K562 (cell line): ENCODE data around the gene GATA6. TPM values are rescaled to one million over a fixed set of nuclear protein-coding genes. Genes with fewer than 3 reads are reported as not detected.

Source experiments
- ATAC-seq: fragments of 200-7000 bp; cut with Tn5 transposase; 3 replicates; pipeline ENCODE4 v1.9.1; 2020; ENCODE audit warnings: moderate library complexity
- BruUV-seq: library from RNA; stranded (reverse); fragments of 400-500 nt; replicated peaks from 2 replicates; lab custom pipeline; 2021; lab: Mats Ljungman, UMichigan
- CTCF ChIA-PET: fragments of 300-600 bp; formaldehyde crosslinking; extraction: SDS; loops from one replicate; lab custom pipeline; 2021; ENCODE audit warnings: low intra/inter-chr PET ratio; lab: Yijun Ruan, JAX
- POLR2A ChIA-PET: fragments of 300-600, 350-650 bp; sonication (Branson Sonifier 250); formaldehyde crosslinking; extraction: SDS; loops from one replicate; lab custom pipeline; 2021; ENCODE audit warnings: antibody characterized with exemption, inconsistent platforms; lab: Yijun Ruan, JAX
- DNase-seq, 4 experiments: peaks; one replicate each; pipeline versions ENCODE4 v3.0.0 to v3.0.0-alpha.2; 2011 to 2018; ENCODE audit warnings: low spot score in 3 of 4, mixed read lengths in 3 of 4; ENCODE audit errors: extremely low read depth in 1 of 4
- FAIRE-seq: peaks from 2 replicates; lab custom pipeline; 2011; peaks lifted over from hg19 to GRCh38; lab: Jason Lieb, UNC
- H2AFZ ChIP-seq: 2 replicates; pipeline ENCODE4 v1.6.0; 2011; ENCODE audit warnings: low read depth, low read length, control low read depth, inconsistent platforms
- H3K27ac ChIP-seq: fragments of 200-600 bp; 3 replicates; pipeline ENCODE4 v1.8.0; 2011; ENCODE audit warnings: low read depth, mild to moderate bottlenecking, control low read depth, inconsistent platforms, low read length, moderate library complexity, mixed read lengths; ENCODE audit errors: extremely low read depth
- H3K27me3 ChIP-seq, 2 experiments: fragments of 300-600 bp in 1 of 2; 2 replicates in 1 of 2; 3 replicates in 1 of 2; pipeline versions ENCODE4 v1.6.0 to v1.8.0; 2011; ENCODE audit warnings: inconsistent platforms in 2 of 2, low read length in 2 of 2, mild to moderate bottlenecking in 1 of 2, mixed read lengths in 1 of 2, moderate library complexity in 1 of 2; ENCODE audit not compliant: control insufficient read depth in 2 of 2, insufficient read depth in 2 of 2
- H3K36me3 ChIP-seq: fragments of 300-600 bp; 3 replicates; pipeline ENCODE4 v1.8.0; 2011; ENCODE audit warnings: mild to moderate bottlenecking, low read length, inconsistent platforms; ENCODE audit not compliant: control insufficient read depth, insufficient read depth
- H3K4me1 ChIP-seq, 2 experiments: fragments of 200-600 bp in 1 of 2; replicated peaks in 1 of 2; 2 replicates in 1 of 2; 3 replicates in 1 of 2; pipeline versions ENCODE4 v1.5.1 to v1.8.0; 2011; ENCODE audit warnings: inconsistent platforms in 2 of 2, low read length in 2 of 2, mild to moderate bottlenecking in 1 of 2, mixed read lengths in 1 of 2, moderate library complexity in 1 of 2; ENCODE audit not compliant: control insufficient read depth in 2 of 2, insufficient read depth in 2 of 2
- H3K4me2 ChIP-seq: 2 replicates; pipeline ENCODE4 v1.6.1; 2011; ENCODE audit warnings: low read length, control low read depth, inconsistent platforms, mixed read lengths; ENCODE audit not compliant: insufficient read depth
- H3K4me3 ChIP-seq: fragments of 200-600 bp; sonication (generic), shearing (Covaris generic); 2 replicates; pipeline ENCODE4 v1.5.1; 2016; ENCODE audit warnings: control low read depth, inconsistent platforms
- H3K79me2 ChIP-seq: fragments of 200-600 bp; 3 replicates; pipeline ENCODE4 v1.8.0; 2011; ENCODE audit warnings: low read length, inconsistent platforms; ENCODE audit not compliant: control insufficient read depth, insufficient read depth
- H3K9ac ChIP-seq, 2 experiments: 2 replicates each; pipeline versions ENCODE4 v1.6.0 to v1.6.1; 2011; ENCODE audit warnings: low read depth in 2 of 2, low read length in 2 of 2, control low read depth in 1 of 2, inconsistent platforms in 1 of 2, mild to moderate bottlenecking in 1 of 2, mixed read lengths in 1 of 2; ENCODE audit not compliant: insufficient read depth in 1 of 2
- H3K9me1 ChIP-seq: one replicate; pipeline ENCODE4 v1.6.0; 2011; ENCODE audit warnings: inconsistent platforms, mild to moderate bottlenecking, low read length, moderate library complexity; ENCODE audit not compliant: control insufficient read depth, insufficient read depth
- H3K9me3 ChIP-seq: replicated peaks from 2 replicates; pipeline ENCODE4 v1.5.1; 2011; ENCODE audit warnings: low read depth, low read length, inconsistent platforms; ENCODE audit not compliant: control insufficient read depth, insufficient read depth
- H4K20me1 ChIP-seq: replicated peaks from 2 replicates; pipeline ENCODE4 v1.6.1; 2011; ENCODE audit warnings: low read length, inconsistent platforms, mixed read lengths; ENCODE audit not compliant: control insufficient read depth, insufficient read depth
- GTF2E2 ChIP-seq: fragments of 200-800 bp; sonication (Bioruptor generic); IDR thresholded peaks from 2 replicates; pipeline ENCODE4 v1.6.1; 2016; ENCODE audit warnings: missing genetic modification characterization, missing compliant biosample characterization
- IRF1 ChIP-seq: sonication (generic); formaldehyde crosslinking; IDR thresholded peaks from 2 replicates; pipeline ENCODE4 v1.8.0; 2022; ENCODE audit warnings: missing genetic modification reagents, mild to moderate bottlenecking, borderline replicate concordance
- NFATC3 ChIP-seq: fragments of 450-650 bp; IDR thresholded peaks from 2 replicates; pipeline ENCODE4 v1.6.1; 2017; ENCODE audit warnings: mild to moderate bottlenecking
- PPARD ChIP-seq: fragments of 250-450 bp; sonication (Bioruptor Pico); IDR thresholded peaks from 2 replicates; pipeline ENCODE4 v1.8.0; 2022; ENCODE audit warnings: inconsistent platforms, mild to moderate bottlenecking, moderate library complexity
- SLC30A9 ChIP-seq: fragments of 250-450 bp; sonication (Bioruptor Pico); IDR thresholded peaks from 2 replicates; pipeline ENCODE4 v1.8.0; 2022; ENCODE audit warnings: mild to moderate bottlenecking, moderate library complexity
- SMAD4 ChIP-seq: fragments of 250-450 bp; sonication (Bioruptor Pico); conservative IDR thresholded peaks from 2 replicates; pipeline ENCODE4 v1.8.0; 2021; ENCODE audit warnings: inconsistent platforms, mild to moderate bottlenecking, moderate library complexity
- SRSF9 ChIP-seq: fragments of 200-400 bp; formaldehyde crosslinking; IDR thresholded peaks from 2 replicates; pipeline ENCODE4 v1.6.1; 2017; ENCODE audit warnings: low read depth, low read length, borderline replicate concordance
- TCF15 ChIP-seq: fragments of 250-450 bp; sonication (Bioruptor Pico); IDR thresholded peaks from 2 replicates; pipeline ENCODE4 v1.8.0; 2022; ENCODE audit warnings: moderate library complexity, mild to moderate bottlenecking, inconsistent platforms
- TCF3 ChIP-seq: sonication (generic); formaldehyde crosslinking; IDR thresholded peaks from 2 replicates; pipeline ENCODE4 v1.4.0; 2020; ENCODE audit warnings: mild to moderate bottlenecking, missing genetic modification reagents
- ZBED1 ChIP-seq: IDR thresholded peaks from 2 replicates; pipeline ENCODE4 v1.6.1; 2014
- ZNF212 ChIP-seq: fragments of 450-650 bp; formaldehyde crosslinking; IDR thresholded peaks from 2 replicates; pipeline ENCODE4 v1.4.0; 2020; ENCODE audit warnings: mild to moderate bottlenecking
- WGBS: fragments of 100-300 bp; shearing (Covaris generic); methylation state at CpG from one replicate; pipeline ENCODE4 v1.1.6; 2016; ENCODE audit warnings: low coverage, mixed read lengths; ENCODE audit not compliant: insufficient coverage; ENCODE audit errors: missing lambda C conversion rate; 5-methylcytosine and 5-hydroxymethylcytosine counted together
- in situ Hi-C: fragments of 300-500 bp; cut with MboI; formaldehyde crosslinking; loops from 4 replicates; pipeline ENCODE4 v1.15.0; 2018; ENCODE audit warnings: inconsistent platforms, mixed read lengths
- intact Hi-C: fragments of 100-400 bp; cut with micrococcal nuclease; formaldehyde crosslinking; loops from 2 replicates; pipeline ENCODE4 v1.14.2; 2022
- polyA plus RNA-seq, 8 experiments: library from polyadenylated mRNA; depleted of rRNA in 4 of 8; stranded (reverse) in 5 of 8; unstranded in 3 of 8; fragments of >200 nt; fragmentation: Nextera tagmentation in 2 of 8; fragmentation: Illumina TruSeq in 1 of 8; extraction: Ambion mirVana in 2 of 8; extraction: Trizol in 1 of 8; gene quantifications; 2 replicates each; pipeline versions ENCODE4 v1.2.1 to v1.2.3, GENCODE V29; 2011 to 2014; ENCODE audit warnings: inconsistent platforms in 1 of 8, missing spikeins in 1 of 8
- total RNA-seq, 7 experiments: library from RNA; depleted of rRNA in 6 of 7; stranded (reverse); fragments of >200 nt in 6 of 7; fragmentation: Illumina TruSeq in 2 of 7; extraction: Trizol in 2 of 7; gene quantifications; 2 replicates each; pipeline versions ENCODE4 v1.2.1 to v1.2.3, GENCODE V29; 2011 to 2021; ENCODE audit warnings: low replicate concordance in 1 of 7
- TF ChIP-seq, protein P1 (sequence below): sonication (generic); formaldehyde crosslinking; IDR thresholded peaks from 2 replicates; pipeline ENCODE4 v1.9.0; 2022; ENCODE audit warnings: mild to moderate bottlenecking, missing genetic modification reagents

Gene GATA6
- total and polyA plus RNA-seq, 9 of the 15 experiments (the other 6 are each of a cell fraction or from before 2014, with no cell fraction given), result 0.01 to 0.24 (median 0.16) TPM; not detected in 5

DNA sequence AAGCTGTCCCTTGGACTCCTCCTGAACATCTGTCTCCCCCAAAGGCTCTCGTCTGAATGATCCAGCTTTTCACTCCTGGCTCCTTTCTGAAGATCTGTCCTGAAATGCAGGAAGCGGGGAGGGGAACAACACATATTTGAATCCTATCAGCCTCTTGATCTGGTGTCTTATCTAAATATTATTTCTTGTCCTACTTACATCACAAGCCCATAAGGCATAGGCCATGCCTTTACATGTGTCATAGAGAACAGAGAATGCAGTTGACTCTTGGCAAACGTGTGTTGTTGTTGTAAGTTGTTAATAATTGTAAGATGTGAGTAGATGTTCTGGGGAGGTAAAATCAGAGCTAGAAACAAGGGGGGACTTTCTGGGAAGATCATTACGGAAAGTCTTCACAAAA is 57.4 kb downstream of the GATA6 start:
- ATAC-seq (no peak), FAIRE-seq (no peak), DNase-seq (no peak)
- POLR2A ChIA-PET, result interaction anchor here (1.2 kb wide), 1 partner anchor 17 kb away, joined by 3 read pairs; no protein-coding TSS in a partner anchor
- H3K4me2 ChIP-seq, result no peak overlapping the region
- H3K9ac ChIP-seq, result no peak overlapping the region
- TF ChIP-seq GTF2E2 (tag) (no peak), ZNF212 (CRISPR knock-in tag) (no peak), SLC30A9 (CRISPR knock-in tag) (no peak), TCF3 (no peak), TCF15 (no peak)
- peaks cover 10 to 18% of the 10 kb centered on the region in 2 experiments; a peak in 4 of 5 replicates for H3K27me3 ChIP-seq
- H3K4me1 ChIP-seq, result 0 out of 5 replicates have a peak, but pooled peaks cover 0 to 2% of the 10 kb centered on the region in 2 experiments
- WGBS, result 2% methylated on average over 4 of the region's 4 CpGs
- no TSS peak for BruUV-seq
- no peak overlapping the region for H2AFZ ChIP-seq
- H3K9me3 ChIP-seq, result no peaks in the 10 kb centered on the region
- CTCF ChIA-PET, result no interaction called here
- 0 out of 2 replicates have a peak, but pooled peaks cover 7% of the 10 kb centered on the region for H4K20me1 ChIP-seq
- in situ Hi-C loops (no loop called here), intact Hi-C loops (no loop called here)
- H3K36me3 ChIP-seq, result no peaks in the 10 kb centered on the region
- H3K9me1 ChIP-seq, result no peaks in the 10 kb centered on the region
- H3K27ac ChIP-seq, result no peak overlapping the region
- H3K79me2 ChIP-seq, result no peaks in the 10 kb centered on the region
- H3K4me3 ChIP-seq, result no peak overlapping the region

- Histone ChIP-seq H3K4me3 (no peak overlapping the region), H4K20me1 (0 out of 2 replicates have a peak, but pooled peaks cover 7% of the 10 kb centered on the region), H3K27ac (no peak overlapping the region), H3K4me2 (no peak overlapping the region), H3K36me3 (no peaks in the 10 kb centered on the region), H3K27me3 (peaks cover 10 to 18% of the 10 kb centered on the region in 2 experiments; a peak in 3 of 5 replicates), H3K79me2 (no peaks in the 10 kb centered on the region), H2AFZ (no peak overlapping the region), H3K4me1 (no peaks in the 10 kb centered on the region), H3K9ac (no peak overlapping the region), H3K9me1 (no peaks in the 10 kb centered on the region), H3K9me3 (no peaks in the 10 kb centered on the region)
- DNase-seq, result no peak
- no TSS peak for BruUV-seq
- in situ Hi-C loops (no loop called here), intact Hi-C loops (no loop called here)
- no peak for FAIRE-seq
- no peak for ATAC-seq
- ChIA-PET CTCF (no interaction called here), POLR2A (no interaction called here)
- 2% methylated on average over 2 of the region's 2 CpGs for WGBS
- no peak for TF ChIP-seq ZBED1
- TF ChIP-seq, protein P1, sequence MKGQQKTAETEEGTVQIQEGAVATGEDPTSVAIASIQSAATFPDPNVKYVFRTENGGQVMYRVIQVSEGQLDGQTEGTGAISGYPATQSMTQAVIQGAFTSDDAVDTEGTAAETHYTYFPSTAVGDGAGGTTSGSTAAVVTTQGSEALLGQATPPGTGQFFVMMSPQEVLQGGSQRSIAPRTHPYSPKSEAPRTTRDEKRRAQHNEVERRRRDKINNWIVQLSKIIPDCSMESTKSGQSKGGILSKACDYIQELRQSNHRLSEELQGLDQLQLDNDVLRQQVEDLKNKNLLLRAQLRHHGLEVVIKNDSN, result no peak
- TF ChIP-seq SRSF9, result no peak
- no peak for TF ChIP-seq IRF1 (CRISPR knock-in tag)
- no peak for TF ChIP-seq PPARD (CRISPR knock-in tag)
- TF ChIP-seq SMAD4 (CRISPR knock-in tag), result no peak
- no peak for TF ChIP-seq NFATC3
These were observed 59.6 kb downstream of the GATA6 start for GRCh38 chr18:22228976-22229375.
